WERI-Rb-1 (cell line): ENCODE data around the gene SELENOM.
"Not testable (repeated sequence)": the region's sequence is repeated elsewhere in the genome, so short reads cannot be mapped to it uniquely, and the experiment has no call there.

ENCODE experiments used
- DNase-seq: peaks from one replicate; pipeline ENCODE4 v3.0.0-alpha.2; 2020
- H3K27ac ChIP-seq: fragments of 250-450 bp; sonication (Bioruptor Pico); 2 replicates; pipeline ENCODE4 v1.5.1; 2020; ENCODE audit warnings: mild to moderate bottlenecking, moderate library complexity
- H3K27me3 ChIP-seq: fragments of 250-450 bp; sonication (Bioruptor Pico); 2 replicates; pipeline ENCODE4 v1.5.1; 2021; ENCODE audit warnings: mild to moderate bottlenecking, low read depth, moderate library complexity; ENCODE audit not compliant: insufficient read depth, severe bottlenecking
- H3K36me3 ChIP-seq: fragments of 250-450 bp; sonication (Bioruptor Pico); 2 replicates; pipeline ENCODE4 v1.5.1; 2020; ENCODE audit warnings: mild to moderate bottlenecking, moderate library complexity
- H3K4me3 ChIP-seq: 2 replicates; pipeline ENCODE4 v1.5.1; 2011; ENCODE audit warnings: low read depth, mild to moderate bottlenecking, control low read depth, low read length
- H3K9me3 ChIP-seq: fragments of 250-450 bp; sonication (Bioruptor Pico); 2 replicates; pipeline ENCODE4 v1.5.1; 2021; ENCODE audit warnings: mild to moderate bottlenecking, moderate library complexity; ENCODE audit not compliant: severe bottlenecking
- TF ChIP-seq, protein P1 (sequence below): IDR thresholded peaks from 2 replicates; pipeline ENCODE4 v1.5.1; 2011; ENCODE audit warnings: low read depth, mild to moderate bottlenecking, control low read depth, inconsistent platforms, low read length

Gene SELENOM

DNA sequence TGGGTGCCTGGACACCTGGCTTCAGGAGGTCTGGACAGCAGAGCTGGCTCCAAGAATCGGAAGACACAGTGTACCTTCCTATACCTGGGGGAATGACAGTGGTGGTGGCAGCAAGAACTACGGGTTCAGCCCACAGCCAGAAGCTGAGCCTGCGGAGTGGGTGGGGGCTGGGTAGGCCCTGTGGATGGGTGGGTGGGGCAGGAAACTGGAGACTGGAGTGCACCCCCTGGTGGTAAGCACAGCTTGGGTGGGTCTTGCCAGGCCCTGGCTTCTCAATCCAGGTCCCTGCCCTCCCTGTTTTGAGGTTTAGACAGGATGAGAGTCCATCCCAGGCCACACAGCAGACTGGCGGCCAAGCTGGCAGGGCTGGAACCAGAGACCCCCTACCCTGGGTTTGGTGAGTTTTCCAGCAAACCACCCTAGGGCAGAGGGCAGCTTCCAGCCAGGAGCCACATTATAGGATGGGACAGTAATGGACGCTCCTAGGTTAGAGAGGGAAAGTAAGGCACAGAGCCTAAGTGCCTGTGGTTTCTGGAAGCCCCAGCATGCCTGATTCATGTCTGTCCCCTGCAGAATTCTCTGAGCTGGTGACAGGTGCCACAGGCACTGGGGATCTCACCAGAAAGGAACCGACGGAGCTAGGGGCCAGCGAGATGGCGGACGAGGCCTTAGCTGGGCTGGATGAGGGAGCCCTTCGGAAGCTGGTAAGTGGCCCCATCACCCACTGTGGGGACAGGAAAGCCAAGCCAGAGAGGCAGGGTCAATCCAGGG, 24.6 kb downstream of the SELENOM start:
- no peak overlapping the region for H3K4me3 ChIP-seq
- peak; percentile 86 for DNase-seq
- H3K27ac ChIP-seq: no peak overlapping the region
- no peaks in the 10 kb centered on the region for H3K27me3 ChIP-seq
- no peaks in the 10 kb centered on the region for H3K9me3 ChIP-seq
- peaks cover 15% of the 10 kb centered on the region; the same call in 1 of the 2 replicates for H3K36me3 ChIP-seq
- TF ChIP-seq, protein P1, sequence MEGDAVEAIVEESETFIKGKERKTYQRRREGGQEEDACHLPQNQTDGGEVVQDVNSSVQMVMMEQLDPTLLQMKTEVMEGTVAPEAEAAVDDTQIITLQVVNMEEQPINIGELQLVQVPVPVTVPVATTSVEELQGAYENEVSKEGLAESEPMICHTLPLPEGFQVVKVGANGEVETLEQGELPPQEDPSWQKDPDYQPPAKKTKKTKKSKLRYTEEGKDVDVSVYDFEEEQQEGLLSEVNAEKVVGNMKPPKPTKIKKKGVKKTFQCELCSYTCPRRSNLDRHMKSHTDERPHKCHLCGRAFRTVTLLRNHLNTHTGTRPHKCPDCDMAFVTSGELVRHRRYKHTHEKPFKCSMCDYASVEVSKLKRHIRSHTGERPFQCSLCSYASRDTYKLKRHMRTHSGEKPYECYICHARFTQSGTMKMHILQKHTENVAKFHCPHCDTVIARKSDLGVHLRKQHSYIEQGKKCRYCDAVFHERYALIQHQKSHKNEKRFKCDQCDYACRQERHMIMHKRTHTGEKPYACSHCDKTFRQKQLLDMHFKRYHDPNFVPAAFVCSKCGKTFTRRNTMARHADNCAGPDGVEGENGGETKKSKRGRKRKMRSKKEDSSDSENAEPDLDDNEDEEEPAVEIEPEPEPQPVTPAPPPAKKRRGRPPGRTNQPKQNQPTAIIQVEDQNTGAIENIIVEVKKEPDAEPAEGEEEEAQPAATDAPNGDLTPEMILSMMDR: peak; percentile 74

DNA sequence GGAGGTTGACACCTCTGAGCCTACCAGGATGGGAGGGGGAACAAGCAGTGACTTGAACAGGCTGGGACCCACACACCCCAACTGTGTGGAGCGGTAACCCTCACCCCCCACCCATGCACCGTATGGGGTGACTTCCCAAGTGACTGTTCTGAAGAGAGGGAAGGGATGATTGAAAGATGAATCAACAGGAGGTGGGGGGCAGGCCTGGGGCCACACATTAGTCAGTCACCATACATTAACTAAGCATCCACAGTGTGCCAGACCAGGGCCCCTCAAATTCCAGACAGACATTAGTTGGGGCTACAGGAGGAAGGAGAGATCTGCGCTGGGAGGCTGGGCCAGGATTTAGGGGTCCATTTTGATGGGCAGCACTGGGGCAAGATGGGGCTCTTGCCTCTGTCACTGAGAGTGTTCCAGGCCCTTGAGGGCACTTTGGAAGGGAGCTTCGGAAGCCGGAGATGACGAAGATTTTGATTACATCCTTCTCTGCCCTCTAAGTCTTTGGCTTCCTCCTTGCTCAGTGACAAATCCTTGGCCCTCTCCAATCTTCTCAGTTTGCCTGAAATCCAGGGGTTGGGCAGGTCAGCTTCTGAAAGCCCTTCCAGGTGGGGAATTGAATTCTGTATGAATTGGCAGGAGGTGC, 25.3 kb downstream of the SELENOM start:
- Histone ChIP-seq H3K27me3 (no peaks in the 10 kb centered on the region), H3K36me3 (peaks cover 12% of the 10 kb centered on the region; the same call in 1 of the 2 replicates), H3K4me3 (peak overlapping the region; percentile 58), H3K9me3 (no peaks in the 10 kb centered on the region), H3K27ac (no peak overlapping the region)
- DNase-seq: no peak
- TF ChIP-seq, protein P1: no peak

GRCh38 chr22:31080848-31081649, 26.3 kb downstream of the SELENOM start, which contains the start of gene SMTN:
SMTN (plus strand) TSS chr22:31081318; CDS start chr22:31083259, 1,941 bp downstream.
- Histone ChIP-seq H3K36me3 (peaks cover 12% of the 10 kb centered on the region; the same call in 1 of the 2 replicates), H3K9me3 (no peaks in the 10 kb centered on the region), H3K4me3 (peak within 1 kb of the TSS; percentile 58), H3K27me3 (no peaks in the 10 kb centered on the region), H3K27ac (peak within 1 kb of the TSS; percentile 96)
- TF ChIP-seq, protein P1: no peak
- DNase-seq: peak; percentile 93

- DNase-seq: no peak
- Histone ChIP-seq H3K36me3 (peaks cover 12% of the 10 kb centered on the region; the same call in 1 of the 2 replicates), H3K4me3 (peak overlapping the region; percentile 58), H3K9me3 (no peaks in the 10 kb centered on the region), H3K27ac (peak overlapping the region; percentile 96), H3K27me3 (no peaks in the 10 kb centered on the region)
- TF ChIP-seq, protein P1: no peak
These were observed 27.1 kb downstream of the SELENOM start for GRCh38 chr22:31080164-31080847.

GRCh38 chr22:31079095-31079642, 28.2 kb downstream of the SELENOM start:
- no peaks in the 10 kb centered on the region for H3K27me3 ChIP-seq
- TF ChIP-seq, protein P1: no peak

GRCh38 chr22:31078389-31078788, 29.0 kb downstream of the SELENOM start:
- not testable (repeated sequence) for H3K27me3 ChIP-seq, DNase-seq, H3K36me3 ChIP-seq, H3K9me3 ChIP-seq, H3K27ac ChIP-seq, H3K4me3 ChIP-seq

More at GRCh38 chr22:31079095-31079642, 28.2 kb downstream of the SELENOM start:
- Histone ChIP-seq H3K4me3 (no peak overlapping the region), H3K27ac (no peak overlapping the region), H3K9me3 (no peaks in the 10 kb centered on the region), H3K36me3 (peaks cover 9% of the 10 kb centered on the region; the same call in 1 of the 2 replicates)
- DNase-seq: no peak
